IMR-90 (cell line): ENCODE results near the gene TSHZ1. TPM values are rescaled to one million over a fixed set of nuclear protein-coding genes. Genes with fewer than 3 reads are reported as not detected.

Experiments
- ATAC-seq: fragments of 200-7000 bp; cut with Tn5 transposase; 2 replicates; pipeline ENCODE4 v1.9.1; 2020; ENCODE audit warnings: low read depth, mild to moderate bottlenecking, moderate library complexity
- BruUV-seq: library from RNA; stranded (reverse); fragments of 400-500 nt; replicated peaks from 2 replicates; lab custom pipeline; 2021; lab: Mats Ljungman, UMichigan
- CTCF ChIA-PET: fragments of 300-600 bp; formaldehyde crosslinking; extraction: SDS; loops from one replicate; lab custom pipeline; 2021; ENCODE audit warnings: antibody characterized with exemption; lab: Yijun Ruan, JAX
- POLR2A ChIA-PET: fragments of 300-600 bp; sonication (Branson Sonifier 250); formaldehyde crosslinking; loops from one replicate; lab custom pipeline; 2022; ENCODE audit warnings: antibody characterized with exemption; ENCODE audit not compliant: unreplicated experiment; lab: Charles Lee
- DNase-seq: peaks from one replicate; pipeline ENCODE4 v3.0.0; 2013
- H2AFZ ChIP-seq: replicated peaks from 2 replicates; pipeline ENCODE3; 2013; ENCODE audit warnings: low read length, mild to moderate bottlenecking; ENCODE audit not compliant: poor library complexity
- H2AK5ac ChIP-seq: 2 replicates; pipeline ENCODE4 v1.6.1; 2013; ENCODE audit warnings: low read depth, low read length, inconsistent platforms
- H2AK9ac ChIP-seq: replicated peaks from 2 replicates; pipeline ENCODE3; 2013; ENCODE audit warnings: mild to moderate bottlenecking, low read depth, low read length, moderate library complexity; ENCODE audit not compliant: poor library complexity
- H2BK120ac ChIP-seq: 2 replicates; pipeline ENCODE4 v1.6.1; 2013; ENCODE audit warnings: low read depth, low read length, inconsistent platforms
- H2BK15ac ChIP-seq: 3 replicates; pipeline ENCODE4 v1.6.1; 2013; ENCODE audit warnings: low read depth, low read length, inconsistent platforms
- H2BK20ac ChIP-seq: 2 replicates; pipeline ENCODE4 v1.6.1; 2013; ENCODE audit warnings: low read depth, mild to moderate bottlenecking, inconsistent platforms, low read length, moderate library complexity
- H2BK5ac ChIP-seq: 2 replicates; pipeline ENCODE4 v1.6.1; 2013; ENCODE audit warnings: mild to moderate bottlenecking, low read depth, low read length, inconsistent platforms; ENCODE audit not compliant: poor library complexity, severe bottlenecking
- H3K14ac ChIP-seq: replicated peaks from 2 replicates; pipeline ENCODE4 v1.6.1; 2013; ENCODE audit warnings: low read depth, low read length, inconsistent platforms
- H3K18ac ChIP-seq: 2 replicates; pipeline ENCODE4 v1.6.1; 2013; ENCODE audit warnings: low read depth, low read length, control low read depth
- H3K23ac ChIP-seq: 2 replicates; pipeline ENCODE4 v1.6.1; 2013; ENCODE audit warnings: low read depth, low read length, inconsistent platforms
- H3K27ac ChIP-seq: 2 replicates; pipeline ENCODE4 v1.5.1; 2013; ENCODE audit warnings: mild to moderate bottlenecking, control low read depth, low read length; ENCODE audit not compliant: insufficient read depth
- H3K27me3 ChIP-seq: 2 replicates; pipeline ENCODE4 v1.6.1; 2013; ENCODE audit warnings: low read length; ENCODE audit not compliant: control insufficient read depth, insufficient read depth
- H3K36me3 ChIP-seq: 2 replicates; pipeline ENCODE4 v1.6.1; 2013; ENCODE audit warnings: low read length, mixed read lengths; ENCODE audit not compliant: control insufficient read depth, insufficient read depth
- H3K4ac ChIP-seq: 2 replicates; pipeline ENCODE4 v1.6.1; 2013; ENCODE audit warnings: low read depth, low read length, inconsistent platforms
- H3K4me1 ChIP-seq: 2 replicates; pipeline ENCODE4 v1.6.1; 2013; ENCODE audit warnings: low read length, mixed read lengths; ENCODE audit not compliant: control insufficient read depth, insufficient read depth
- H3K4me2 ChIP-seq: 2 replicates; pipeline ENCODE4 v1.6.1; 2013; ENCODE audit warnings: low read depth, mild to moderate bottlenecking, control low read depth, low read length, moderate library complexity
- H3K4me3 ChIP-seq: 2 replicates; pipeline ENCODE4 v1.5.1; 2013; ENCODE audit warnings: low read depth, mild to moderate bottlenecking, control low read depth, low read length, moderate library complexity; ENCODE audit not compliant: insufficient read depth
- H3K56ac ChIP-seq: 2 replicates; pipeline ENCODE4 v1.6.1; 2013; ENCODE audit warnings: low read length, inconsistent platforms; ENCODE audit not compliant: insufficient read depth; ENCODE audit errors: extremely low read depth
- H3K79me1 ChIP-seq, 2 experiments: 2 replicates each; pipeline ENCODE4 v1.6.1; 2013; ENCODE audit warnings: low read length in 2 of 2, inconsistent platforms in 1 of 2, low read depth in 1 of 2
- H3K9ac ChIP-seq: 2 replicates; pipeline ENCODE4 v1.6.1; 2013; ENCODE audit warnings: low read depth, low read length, control low read depth
- H3K9me1 ChIP-seq: 2 replicates; pipeline ENCODE4 v1.6.1; 2013; ENCODE audit warnings: low read length, inconsistent platforms; ENCODE audit not compliant: insufficient read depth
- H3K9me3 ChIP-seq: 2 replicates; pipeline ENCODE4 v1.6.1; 2013; ENCODE audit warnings: low read length; ENCODE audit not compliant: control insufficient read depth, insufficient read depth
- H4K20me1 ChIP-seq: 2 replicates; pipeline ENCODE4 v1.6.1; 2013; ENCODE audit warnings: low read length, inconsistent platforms; ENCODE audit not compliant: insufficient read depth
- H4K5ac ChIP-seq: 2 replicates; pipeline ENCODE4 v1.6.1; 2013; ENCODE audit warnings: mild to moderate bottlenecking, low read depth, low read length, control low read depth
- H4K8ac ChIP-seq, 2 experiments: 2 replicates each; pipeline ENCODE4 v1.6.1; 2013; ENCODE audit warnings: low read depth in 2 of 2, low read length in 2 of 2, control low read depth in 1 of 2, inconsistent platforms in 1 of 2
- H4K91ac ChIP-seq: 2 replicates; pipeline ENCODE4 v1.6.1; 2013; ENCODE audit warnings: low read depth, low read length, inconsistent platforms; ENCODE audit not compliant: insufficient read depth
- CTCF ChIP-seq: conservative IDR thresholded peaks from 2 replicates; pipeline ENCODE4 v1.5.1; 2012; ENCODE audit warnings: mild to moderate bottlenecking, low read depth, low read length, improper control_type of control experiment
- ELK1 ChIP-seq: fragments of 150-350 bp; IDR thresholded peaks from 2 replicates; pipeline ENCODE4 v1.6.1; 2016; ENCODE audit warnings: low read depth, mild to moderate bottlenecking, low read length, moderate library complexity, borderline replicate concordance
- FOS ChIP-seq: fragments of 150-350 bp; IDR thresholded peaks from 2 replicates; pipeline ENCODE4 v1.6.1; 2016; ENCODE audit warnings: low read depth, low read length
- RCOR1 ChIP-seq: IDR thresholded peaks from 2 replicates; pipeline ENCODE4 v1.6.1; 2012; ENCODE audit warnings: mild to moderate bottlenecking, low read length, improper control_type of control experiment; ENCODE audit not compliant: insufficient replicate concordance
- WGBS, 2 experiments: methylation state at CpG; one replicate each; pipeline versions ENCODE4 v1.1.5 to v1.1.7; 2013; ENCODE audit warnings: missing lambda C conversion rate in 2 of 2; ENCODE audit not compliant: insufficient read length in 1 of 2; ENCODE audit errors: extremely low coverage in 2 of 2; 5-methylcytosine and 5-hydroxymethylcytosine counted together
- dilution Hi-C: fragments of 300-500 bp; cut with HindIII; formaldehyde crosslinking; loops from one replicate; pipeline ENCODE4 v1.14.3; 2018; ENCODE audit warnings: low sequenced_read_pairs; ENCODE audit not compliant: unreplicated experiment
- in situ Hi-C: fragments of 300-500 bp; cut with MboI; formaldehyde crosslinking; loops from 3 replicates; pipeline ENCODE4 v1.14.3; 2019; ENCODE audit warnings: low sequenced_read_pairs, inconsistent platforms, mixed read lengths
- intact Hi-C: fragments of 100-400 bp; cut with micrococcal nuclease; formaldehyde crosslinking; loops from 2 replicates; pipeline ENCODE4 v1.10.0; 2022
- polyA plus RNA-seq, 3 experiments: library from polyadenylated mRNA; depleted of rRNA; stranded (reverse); fragments of >200 nt; gene quantifications; 2 replicates each; pipeline ENCODE4 v1.2.3, GENCODE V29; 2012; ENCODE audit warnings: low replicate concordance in 1 of 3
- total RNA-seq: library from RNA; depleted of rRNA; stranded (reverse); fragments of >200 nt; gene quantifications from 2 replicates; pipeline ENCODE4 v1.2.3, GENCODE V29; 2012

TSHZ1 gene
- total and polyA plus RNA-seq, 2 of the 4 experiments (the other 2 are of a cell fraction): 7.1 to 10.0 TPM

GRCh38 chr18:75179819-75180600, 30.6 kb upstream of the TSHZ1 start:
- Histone ChIP-seq H2BK120ac (no peak overlapping the region), H3K9me1 (0 out of 2 replicates have a peak, but pooled peaks cover 5% of the 10 kb centered on the region), H3K14ac (no peak overlapping the region), H3K9ac (no peak overlapping the region), H2AK9ac (no peak overlapping the region), H3K79me1 (no peaks in the 10 kb centered on the region), H2BK20ac (no peak overlapping the region), H2BK5ac (no peak overlapping the region), H2AFZ (no peak overlapping the region), H3K27me3 (peaks cover 2% of the 10 kb centered on the region; the same call in 1 of the 2 replicates), H3K36me3 (no peaks in the 10 kb centered on the region), H3K27ac (no peak overlapping the region), H4K20me1 (no peaks in the 10 kb centered on the region), H2AK5ac (no peak overlapping the region), H3K4me2 (no peak overlapping the region), H4K8ac (no peak overlapping the region), H4K5ac (no peak overlapping the region), H3K56ac (no peak overlapping the region), H3K4me3 (no peak overlapping the region), H3K4me1 (no peaks in the 10 kb centered on the region), H2BK15ac (no peak overlapping the region), H3K9me3 (no peaks in the 10 kb centered on the region), H3K4ac (no peak overlapping the region), H3K18ac (no peak overlapping the region), H4K91ac (no peak overlapping the region), H3K23ac (no peak overlapping the region)
- intact Hi-C loops: no loop called here
- TF ChIP-seq RCOR1: no peak
- no peak for TF ChIP-seq ELK1
- no peak for TF ChIP-seq FOS
- TF ChIP-seq CTCF: no peak
- DNase-seq (no peak), ATAC-seq (no peak)
- ChIA-PET CTCF (no interaction called here), POLR2A (no interaction called here)
- BruUV-seq: no TSS peak
- no CpG with 5 or more reads among the region's 13 CpGs for WGBS, 2 experiments
- in situ Hi-C loops: no loop called here
- dilution Hi-C loops: no loop called here
